Lower leg skin (tissue), 3 donors: Measurements from ENCODE around the gene SH3RF3.

Source experiments
- POLR2A ChIP-seq, 2 donors: fragments of 450-650 bp; IDR thresholded peaks; one replicate each; pipeline ENCODE4 v1.6.1; 2016 to 2017; ENCODE audit warnings: antibody characterized with exemption in 2 of 2, mild to moderate bottlenecking in 1 of 2, moderate library complexity in 1 of 2
- TF ChIP-seq, protein P1 (sequence below), 3 donors: fragments of 450-650 bp; IDR thresholded peaks; one replicate each; pipeline ENCODE4 v1.5.1; 2016; ENCODE audit warnings: antibody characterized with exemption in 3 of 3, mild to moderate bottlenecking in 3 of 3, moderate library complexity in 2 of 3

DNA sequence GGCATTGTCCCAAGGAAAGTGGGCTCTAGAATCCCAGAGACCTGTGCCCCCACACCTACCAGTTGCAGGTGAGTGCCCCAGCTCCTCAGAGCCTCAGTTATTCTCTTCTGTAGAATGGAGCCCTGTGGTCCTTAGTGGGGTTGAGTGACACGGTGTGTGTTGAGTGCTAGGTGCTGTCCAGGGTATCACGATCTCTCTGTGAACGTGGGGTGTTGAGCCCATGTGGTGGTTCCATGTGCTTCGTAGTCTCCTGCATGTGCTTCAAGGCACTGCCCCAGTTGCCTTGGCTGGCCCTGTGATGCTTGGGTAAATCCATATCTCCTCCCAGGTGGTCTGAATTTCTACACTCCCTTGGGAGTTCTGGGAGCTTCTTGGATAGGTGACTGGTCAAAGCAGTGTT is 54.9 kb downstream of the SH3RF3 start:
- TF ChIP-seq, protein P1, sequence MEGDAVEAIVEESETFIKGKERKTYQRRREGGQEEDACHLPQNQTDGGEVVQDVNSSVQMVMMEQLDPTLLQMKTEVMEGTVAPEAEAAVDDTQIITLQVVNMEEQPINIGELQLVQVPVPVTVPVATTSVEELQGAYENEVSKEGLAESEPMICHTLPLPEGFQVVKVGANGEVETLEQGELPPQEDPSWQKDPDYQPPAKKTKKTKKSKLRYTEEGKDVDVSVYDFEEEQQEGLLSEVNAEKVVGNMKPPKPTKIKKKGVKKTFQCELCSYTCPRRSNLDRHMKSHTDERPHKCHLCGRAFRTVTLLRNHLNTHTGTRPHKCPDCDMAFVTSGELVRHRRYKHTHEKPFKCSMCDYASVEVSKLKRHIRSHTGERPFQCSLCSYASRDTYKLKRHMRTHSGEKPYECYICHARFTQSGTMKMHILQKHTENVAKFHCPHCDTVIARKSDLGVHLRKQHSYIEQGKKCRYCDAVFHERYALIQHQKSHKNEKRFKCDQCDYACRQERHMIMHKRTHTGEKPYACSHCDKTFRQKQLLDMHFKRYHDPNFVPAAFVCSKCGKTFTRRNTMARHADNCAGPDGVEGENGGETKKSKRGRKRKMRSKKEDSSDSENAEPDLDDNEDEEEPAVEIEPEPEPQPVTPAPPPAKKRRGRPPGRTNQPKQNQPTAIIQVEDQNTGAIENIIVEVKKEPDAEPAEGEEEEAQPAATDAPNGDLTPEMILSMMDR (IDR thresholded peaks at IDR 0.05): no peak
- no peak for TF ChIP-seq POLR2A (IDR thresholded peaks at IDR 0.05)
